ENCODE results near the gene POMT1. TPM values are rescaled to one million over a fixed set of nuclear protein-coding genes. Genes with fewer than 3 reads are reported as not detected.

The POMT1 gene
- total RNA-seq, 1 donor from 2014 or later, result 46.7 TPM

DNA sequence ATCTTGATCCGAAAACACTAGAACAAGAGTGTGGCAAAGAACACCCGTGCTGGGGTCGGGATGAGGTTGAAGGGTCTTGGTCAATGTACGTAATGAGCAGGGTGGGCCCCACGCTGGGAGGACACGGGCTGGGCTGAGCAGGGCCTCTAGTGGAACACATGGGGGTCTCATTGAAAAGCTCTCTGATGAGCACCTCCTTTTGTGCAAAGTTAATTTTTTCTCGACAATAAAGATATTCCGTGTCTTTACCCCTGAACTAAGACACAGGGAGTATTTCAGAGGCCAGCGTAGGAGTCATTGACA, 20.3 kb downstream of the POMT1 start:
- Mint-ChIP-seq H3K36me3 (ENCODE audit: low read depth) (peaks cover 32% of the 10 kb centered on the region), H3K4me3 (ENCODE audit: unreplicated experiment) (no peak overlapping the region), H3K27me3 (ENCODE audit: low read depth) (no peaks in the 10 kb centered on the region), H3K27ac (ENCODE audit: unreplicated experiment) (no peak overlapping the region), H3K9me3 (ENCODE audit: low read depth) (no peaks in the 10 kb centered on the region), H3K4me1 (ENCODE audit: low read depth) (peaks cover 11% of the 10 kb centered on the region)
- TF ChIP-seq CTCF (IDR thresholded peaks at IDR 0.05), result no peak
- no peak for DNase-seq (ENCODE audit: low spot score)

DNA sequence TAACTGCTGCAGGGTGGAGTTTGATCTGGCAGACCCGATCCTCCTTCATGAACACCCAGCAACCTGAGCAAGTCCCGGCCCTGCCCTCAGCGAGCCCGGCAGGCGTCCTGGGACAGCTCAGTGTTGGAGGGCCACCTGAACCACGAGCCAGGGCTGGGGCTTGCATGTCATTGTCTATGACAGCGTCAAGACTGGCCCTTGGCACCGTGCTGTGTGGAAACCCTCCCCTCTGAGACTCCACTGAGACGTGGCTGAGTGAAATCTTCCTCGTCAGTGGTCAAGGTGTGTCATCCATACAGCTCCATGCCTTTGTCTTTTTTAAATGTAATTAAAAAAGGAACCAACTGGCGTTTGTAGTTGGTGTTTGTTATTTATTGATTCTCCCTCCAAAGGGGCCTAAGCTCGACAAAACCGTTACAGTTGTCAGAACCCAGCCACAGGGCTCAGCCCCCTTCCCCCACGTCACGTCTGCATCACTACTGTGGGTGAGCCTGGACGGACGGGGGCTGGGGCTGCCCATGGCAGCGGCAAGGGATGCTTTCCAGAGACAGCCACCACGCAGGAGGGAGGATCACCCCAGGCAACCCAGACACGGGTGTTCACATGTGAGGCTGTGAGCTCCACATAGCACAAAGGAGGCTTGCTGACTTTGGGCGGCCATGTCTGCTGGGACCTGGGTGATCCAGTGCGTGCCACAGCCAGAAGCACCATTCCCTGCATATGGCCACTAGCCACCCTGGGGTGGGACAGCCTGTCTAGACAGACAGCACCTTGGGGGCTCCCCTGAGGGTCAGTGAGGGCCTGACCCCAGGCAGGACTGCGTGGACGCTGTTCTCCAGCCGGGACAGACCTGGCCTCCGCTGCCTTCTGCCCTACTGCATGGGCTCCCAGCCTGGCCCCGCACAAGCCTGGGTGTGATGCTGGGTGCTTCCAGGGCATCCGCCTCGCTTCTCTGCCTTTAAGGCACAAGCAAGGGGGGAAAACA, 21.0 kb downstream of the POMT1 start:
- no peak for TF ChIP-seq CTCF (IDR thresholded peaks at IDR 0.05)
- peaks cover 14% of the 10 kb centered on the region for H3K4me1 Mint-ChIP-seq (ENCODE audit: low read depth)
- H3K27me3 Mint-ChIP-seq (ENCODE audit: low read depth), result no peaks in the 10 kb centered on the region
- DNase-seq (ENCODE audit: low spot score), result no peak
- peak overlapping the region; percentile 83 for H3K27ac Mint-ChIP-seq (ENCODE audit: unreplicated experiment)
- H3K9me3 Mint-ChIP-seq (ENCODE audit: low read depth), result no peaks in the 10 kb centered on the region
- H3K36me3 Mint-ChIP-seq (ENCODE audit: low read depth), result peaks cover 32% of the 10 kb centered on the region
- H3K4me3 Mint-ChIP-seq (ENCODE audit: unreplicated experiment), result no peak overlapping the region

DNA sequence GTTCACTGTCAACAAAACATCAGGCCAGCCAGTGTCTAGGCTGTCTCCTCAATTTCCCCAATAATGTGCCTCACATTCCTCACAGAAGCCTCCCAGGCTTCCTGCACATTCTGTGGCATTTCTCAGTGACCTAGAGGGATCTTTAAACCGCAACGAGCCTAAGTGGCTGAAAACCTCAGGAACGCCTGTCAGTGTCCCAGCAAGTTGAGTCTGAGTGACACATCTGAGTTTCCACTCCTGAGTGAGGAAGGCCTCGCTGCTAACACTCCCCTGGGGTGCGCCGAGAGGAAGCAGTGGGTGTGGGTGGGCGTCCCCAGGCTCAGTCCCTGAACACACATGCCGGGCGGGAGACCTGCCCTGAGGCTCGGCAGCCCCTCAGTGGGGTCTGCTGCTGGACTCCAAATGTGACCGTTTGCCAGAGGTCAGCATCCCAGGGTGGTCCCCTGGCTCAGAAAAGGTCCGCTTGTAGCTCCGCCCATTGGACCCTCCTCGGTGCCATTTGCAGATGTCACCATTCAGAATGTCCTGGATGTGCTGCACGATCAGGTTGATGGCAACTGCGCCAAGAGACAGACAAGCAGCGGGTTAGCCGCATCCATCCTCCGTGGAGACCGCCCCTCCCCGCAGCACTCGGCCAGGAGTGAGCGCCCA, 22.1 kb downstream of the POMT1 start:
- no peaks in the 10 kb centered on the region for H3K9me3 Mint-ChIP-seq (ENCODE audit: low read depth)
- peaks cover 18% of the 10 kb centered on the region for H3K4me1 Mint-ChIP-seq (ENCODE audit: low read depth)
- no peaks in the 10 kb centered on the region for H3K27me3 Mint-ChIP-seq (ENCODE audit: low read depth)
- DNase-seq (ENCODE audit: low spot score), result no peak
- H3K27ac Mint-ChIP-seq (ENCODE audit: unreplicated experiment), result peak overlapping the region; percentile 83
- H3K4me3 Mint-ChIP-seq (ENCODE audit: unreplicated experiment), result no peak overlapping the region
- peaks cover 25% of the 10 kb centered on the region for H3K36me3 Mint-ChIP-seq (ENCODE audit: low read depth)
- no peak for TF ChIP-seq CTCF (IDR thresholded peaks at IDR 0.05)

GRCh38 chr9:131525643-131526565, 23.2 kb downstream of the POMT1 start:
- H3K4me3 Mint-ChIP-seq (ENCODE audit: unreplicated experiment), result no peak overlapping the region
- no peak for TF ChIP-seq CTCF (IDR thresholded peaks at IDR 0.05)
- no peak for DNase-seq (ENCODE audit: low spot score)
- peaks cover 26% of the 10 kb centered on the region for H3K4me1 Mint-ChIP-seq (ENCODE audit: low read depth)
- H3K36me3 Mint-ChIP-seq (ENCODE audit: low read depth), result peaks cover 24% of the 10 kb centered on the region
- no peaks in the 10 kb centered on the region for H3K27me3 Mint-ChIP-seq (ENCODE audit: low read depth)
- H3K27ac Mint-ChIP-seq (ENCODE audit: unreplicated experiment), result peak overlapping the region; percentile 5
- H3K9me3 Mint-ChIP-seq (ENCODE audit: low read depth), result no peaks in the 10 kb centered on the region

DNA sequence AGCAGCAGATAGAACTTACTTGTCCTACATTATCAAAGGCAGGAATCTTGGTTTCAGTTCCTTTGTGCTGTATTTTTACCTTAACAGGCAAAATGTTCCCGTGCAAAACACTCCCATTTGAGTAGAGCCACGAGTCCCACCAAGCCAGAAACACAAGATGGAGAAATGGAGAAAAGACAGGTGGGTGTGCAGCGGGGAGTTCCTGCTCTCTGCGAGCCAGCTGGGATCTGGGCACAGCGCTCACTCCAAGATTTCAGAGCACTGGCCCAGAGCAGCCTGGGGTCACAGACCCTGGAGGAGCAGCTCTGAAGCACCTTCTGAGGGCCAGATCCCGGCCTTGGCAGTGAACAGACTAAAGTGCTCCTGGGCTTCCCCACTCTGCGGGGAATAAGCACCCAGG, 25.5 kb downstream of the POMT1 start:
- no peaks in the 10 kb centered on the region for H3K27me3 Mint-ChIP-seq (ENCODE audit: low read depth)
- H3K36me3 Mint-ChIP-seq (ENCODE audit: low read depth), result peaks cover 15% of the 10 kb centered on the region
- H3K27ac Mint-ChIP-seq (ENCODE audit: unreplicated experiment), result no peak overlapping the region
- DNase-seq (ENCODE audit: low spot score), result no peak
- H3K9me3 Mint-ChIP-seq (ENCODE audit: low read depth), result no peaks in the 10 kb centered on the region
- no peak for TF ChIP-seq CTCF (IDR thresholded peaks at IDR 0.05)
- H3K4me3 Mint-ChIP-seq (ENCODE audit: unreplicated experiment), result no peak overlapping the region
- peaks cover 29% of the 10 kb centered on the region for H3K4me1 Mint-ChIP-seq (ENCODE audit: low read depth)

All from chondrocyte (in vitro differentiated cells).